Measurements from ENCODE around the gene ABHD14A. TPM values are rescaled to one million over a fixed set of nuclear protein-coding genes. Genes with fewer than 3 reads are reported as not detected.

ABHD14A gene
- total and polyA plus RNA-seq, 2 of the 13 experiments (the other 11 are each of a cell fraction or from before 2014, with no cell fraction given) = 29.5 to 46.9 TPM

GRCh38 chr3:51929420-51930003 lies 45.4 kb upstream of the ABHD14A start:
- peak; percentile 42 for ATAC-seq
- no peaks in the 10 kb centered on the region for H4K20me1 ChIP-seq (ENCODE audit: insufficient read depth, low read length)
- in situ Hi-C loops (cut with HindIII; ENCODE audit: extremely low pct_ligation_motif_present, low pct_unique_long_range_greater_than_20kb) = no loop called here
- intact Hi-C loops (cut with micrococcal nuclease; ENCODE audit: unreplicated experiment) = no loop called here
- no peak for DNase-seq (ENCODE audit: low spot score)
- ChIA-PET CTCF (ENCODE audit: low intra/inter-chr PET ratio, low total read pairs) (no interaction called here), POLR2A (no interaction called here)
- no TSS peak for BruUV-seq (replicated peaks)
- H3K4me3 ChIP-seq (replicated peaks in 1 of 3; ENCODE audit: insufficient read depth in 1 of 3, low read depth in 2 of 3, low read length in 3 of 3) = no peak overlapping the region
- H3K27ac ChIP-seq (ENCODE audit: extremely low read length, insufficient read depth, low read length) = no peak overlapping the region
- FAIRE-seq = no peak
- H3K79me2 ChIP-seq (ENCODE audit: insufficient read depth, low read length) = no peaks in the 10 kb centered on the region
- 75% methylated on average over 5 of the region's 5 CpGs for WGBS (ENCODE audit: low lambda C conversion rate)
- no peaks in the 10 kb centered on the region for H3K4me1 ChIP-seq (ENCODE audit: insufficient read depth, low read length)
- no peaks in the 10 kb centered on the region for H3K9me3 ChIP-seq (ENCODE audit: low read length)
- no peak overlapping the region for H3K4me2 ChIP-seq (ENCODE audit: low read depth, low read length)
- H3K27me3 ChIP-seq (ENCODE audit: control insufficient read depth in 1 of 2, insufficient read depth in 2 of 2, low read length in 2 of 2) = no peaks in the 10 kb centered on the region
- no peak overlapping the region for H3K9ac ChIP-seq (ENCODE audit: insufficient read depth, low read depth, low read length)
- peaks cover 4 to 18% of the 10 kb centered on the region in 2 experiments; a peak in 4 of 5 replicates for H3K36me3 ChIP-seq (replicated peaks in 1 of 2; ENCODE audit: control insufficient read depth in 1 of 2, insufficient read depth in 2 of 2, low read length in 2 of 2)
- no peak overlapping the region for H2AFZ ChIP-seq (ENCODE audit: low read length)
- TF ChIP-seq ZFP1 (CRISPR knock-in tag; IDR thresholded peaks at IDR 0.05) = no peak
- no peak for TF ChIP-seq DPF2 (CRISPR knock-in tag; IDR thresholded peaks at IDR 0.05; ENCODE audit: borderline replicate concordance, low read depth)
- TF ChIP-seq HNF1A (IDR thresholded peaks at IDR 0.05; ENCODE audit: low read depth) = no peak
- no peak for TF ChIP-seq HNF1A (CRISPR knock-in tag; IDR thresholded peaks at IDR 0.05; ENCODE audit: borderline replicate concordance)
- TF ChIP-seq NCOR1 (IDR thresholded peaks at IDR 0.05; ENCODE audit: borderline replicate concordance, low read length) = no peak
- no peak for TF ChIP-seq ZNF878 (CRISPR knock-in tag; IDR thresholded peaks at IDR 0.05)
- TF ChIP-seq SAP130 (CRISPR knock-in tag; IDR thresholded peaks at IDR 0.05; ENCODE audit: low read depth) = 0 out of 2 replicates have a peak, but pooled peaks have one; percentile 24
- no peak for TF ChIP-seq ZNF780A (CRISPR knock-in tag; IDR thresholded peaks at IDR 0.05)
- no peak for TF ChIP-seq JDP2 (CRISPR knock-in tag; IDR thresholded peaks at IDR 0.05; ENCODE audit: borderline replicate concordance)
- TF ChIP-seq IRX3 (CRISPR knock-in tag; IDR thresholded peaks at IDR 0.05; ENCODE audit: borderline replicate concordance, low read depth) = no peak
- TF ChIP-seq GFI1 (CRISPR knock-in tag; IDR thresholded peaks at IDR 0.05; ENCODE audit: borderline replicate concordance) = no peak
- TF ChIP-seq PPARG (CRISPR knock-in tag; conservative IDR thresholded peaks at IDR 0.05) = no peak
- TF ChIP-seq REST (IDR thresholded peaks at IDR 0.05; ENCODE audit: borderline replicate concordance in 1 of 2, low read depth in 1 of 2, low read length in 2 of 2) = peak; percentile 71 to 94
- no peak for TF ChIP-seq KAT7 (CRISPR knock-in tag; IDR thresholded peaks at IDR 0.05; ENCODE audit: borderline replicate concordance)
- TF ChIP-seq ZNF329 (CRISPR knock-in tag; IDR thresholded peaks at IDR 0.05; ENCODE audit: low read depth) = no peak
- no peak for TF ChIP-seq ZNF205 (CRISPR knock-in tag; IDR thresholded peaks at IDR 0.05)

Data from HepG2 (cell line).